Testis (tissue), 2 donors: Measurements from ENCODE around the gene UNC13B.

ENCODE experiments used
- POLR2A ChIP-seq: fragments of 450-650 bp; IDR thresholded peaks from one replicate; pipeline ENCODE4 v1.6.1; 2017; ENCODE audit warnings: antibody characterized with exemption, mild to moderate bottlenecking, moderate library complexity
- TF ChIP-seq, protein P1 (sequence below), 3 experiments: fragments of 450-650 bp in 2 of 3; fragments of 200-600 bp in 1 of 3; sonication (generic) in 1 of 3; IDR thresholded peaks; one replicate each; pipeline ENCODE4 v1.5.1; 2016 to 2019; ENCODE audit warnings: antibody characterized with exemption in 3 of 3, mild to moderate bottlenecking in 2 of 3, moderate library complexity in 1 of 3

GRCh38 chr9:35294066-35294465 lies 132.3 kb downstream of the UNC13B start:
- TF ChIP-seq POLR2A, result no peak
- TF ChIP-seq, protein P1, sequence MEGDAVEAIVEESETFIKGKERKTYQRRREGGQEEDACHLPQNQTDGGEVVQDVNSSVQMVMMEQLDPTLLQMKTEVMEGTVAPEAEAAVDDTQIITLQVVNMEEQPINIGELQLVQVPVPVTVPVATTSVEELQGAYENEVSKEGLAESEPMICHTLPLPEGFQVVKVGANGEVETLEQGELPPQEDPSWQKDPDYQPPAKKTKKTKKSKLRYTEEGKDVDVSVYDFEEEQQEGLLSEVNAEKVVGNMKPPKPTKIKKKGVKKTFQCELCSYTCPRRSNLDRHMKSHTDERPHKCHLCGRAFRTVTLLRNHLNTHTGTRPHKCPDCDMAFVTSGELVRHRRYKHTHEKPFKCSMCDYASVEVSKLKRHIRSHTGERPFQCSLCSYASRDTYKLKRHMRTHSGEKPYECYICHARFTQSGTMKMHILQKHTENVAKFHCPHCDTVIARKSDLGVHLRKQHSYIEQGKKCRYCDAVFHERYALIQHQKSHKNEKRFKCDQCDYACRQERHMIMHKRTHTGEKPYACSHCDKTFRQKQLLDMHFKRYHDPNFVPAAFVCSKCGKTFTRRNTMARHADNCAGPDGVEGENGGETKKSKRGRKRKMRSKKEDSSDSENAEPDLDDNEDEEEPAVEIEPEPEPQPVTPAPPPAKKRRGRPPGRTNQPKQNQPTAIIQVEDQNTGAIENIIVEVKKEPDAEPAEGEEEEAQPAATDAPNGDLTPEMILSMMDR (IDR thresholded peaks at IDR 0.05), result no peak
